Tongue (tissue), 2 donors: ENCODE measurements around the gene RNASEH2A. TPM values are rescaled to one million over a fixed set of nuclear protein-coding genes. Genes with fewer than 3 reads are reported as not detected.

ENCODE experiments used
- DNase-seq: peaks from one replicate; pipeline ENCODE4 v3.0.0-alpha.2; 2015
- total RNA-seq: library from RNA; depleted of rRNA; stranded (reverse); fragments of >200 nt; gene quantifications from one replicate; pipeline ENCODE4 v1.2.3, GENCODE V29; 2014

The RNASEH2A gene
- total RNA-seq, 1 donor from 2014 or later = 10.4 TPM

- no peak for DNase-seq
These were observed 23.0 kb upstream of the RNASEH2A start for GRCh38 chr19:12783291-12783848.

DNA sequence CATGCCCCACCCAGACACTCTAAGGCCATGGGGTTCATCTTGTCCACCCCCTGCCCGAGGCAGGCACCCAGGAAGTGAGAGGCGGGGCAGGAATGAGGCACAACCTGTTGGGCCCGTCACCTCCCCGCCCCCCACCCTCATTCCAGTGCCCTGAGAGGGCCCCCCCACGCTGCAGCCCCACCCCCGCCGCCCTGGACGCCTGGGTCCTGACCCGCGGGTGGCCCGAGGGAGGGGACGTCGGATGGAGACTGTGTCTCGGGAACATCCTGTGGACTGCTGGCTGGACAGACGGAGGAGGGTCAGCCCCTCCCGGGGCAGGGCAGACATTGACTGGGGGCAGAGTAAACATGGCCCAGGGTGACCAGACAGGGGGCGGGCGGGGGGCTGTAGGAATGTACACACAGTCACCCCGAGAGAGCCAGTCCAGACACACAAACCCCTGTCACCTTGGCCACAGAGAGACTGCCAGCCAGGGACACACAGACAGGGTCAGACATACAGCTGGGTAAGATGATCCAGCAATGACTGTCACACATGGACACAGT is 22.5 kb upstream of the RNASEH2A start:
- no peak for DNase-seq

DNA sequence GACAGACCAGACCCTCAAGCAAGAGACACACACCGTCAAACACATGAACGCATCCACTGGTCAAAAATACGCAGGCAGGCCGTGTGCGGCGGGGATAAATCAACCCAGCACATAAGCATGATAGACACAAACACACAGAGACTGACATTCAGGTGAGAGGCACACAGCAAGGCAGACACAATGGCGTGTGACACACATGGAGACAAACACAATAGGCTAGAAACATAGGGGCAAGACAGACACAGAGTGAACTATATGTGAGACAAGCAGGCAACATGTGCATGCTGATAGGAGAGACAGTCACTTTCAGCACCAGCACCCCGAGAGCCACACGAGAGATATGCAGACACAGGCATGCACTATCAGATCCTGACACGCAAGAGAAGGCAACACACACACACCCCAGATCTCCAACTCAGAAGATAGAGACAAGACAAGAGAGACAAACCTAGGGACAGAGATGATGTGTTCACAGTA is 22.0 kb upstream of the RNASEH2A start:
- DNase-seq = no peak

DNA sequence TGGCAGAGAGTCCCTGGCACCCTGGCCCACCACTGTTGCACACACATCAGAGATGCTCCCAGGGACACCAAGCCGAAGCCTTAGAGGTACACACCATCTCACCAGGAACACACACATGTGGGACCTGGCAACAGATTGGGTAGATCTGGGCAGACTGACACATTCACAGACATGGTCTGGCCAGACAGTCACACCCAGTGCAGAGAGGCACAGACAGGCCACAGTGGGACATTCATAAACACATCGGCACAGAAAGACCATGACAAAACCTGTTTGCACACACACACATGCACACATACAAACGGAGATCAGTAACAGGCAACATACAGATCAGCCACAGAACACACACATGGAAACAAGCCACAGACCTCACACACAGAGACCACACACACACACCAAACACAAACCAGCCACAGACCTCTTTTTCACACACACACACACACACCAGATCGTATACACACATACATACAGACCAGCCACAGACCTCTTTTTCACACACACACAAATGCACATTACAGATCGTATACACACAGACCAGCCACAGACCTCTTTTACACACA is 21.4 kb upstream of the RNASEH2A start:
- peak; percentile 53 for DNase-seq

- DNase-seq = no peak
These were observed 20.9 kb upstream of the RNASEH2A start for GRCh38 chr19:12785431-12786031.

DNA sequence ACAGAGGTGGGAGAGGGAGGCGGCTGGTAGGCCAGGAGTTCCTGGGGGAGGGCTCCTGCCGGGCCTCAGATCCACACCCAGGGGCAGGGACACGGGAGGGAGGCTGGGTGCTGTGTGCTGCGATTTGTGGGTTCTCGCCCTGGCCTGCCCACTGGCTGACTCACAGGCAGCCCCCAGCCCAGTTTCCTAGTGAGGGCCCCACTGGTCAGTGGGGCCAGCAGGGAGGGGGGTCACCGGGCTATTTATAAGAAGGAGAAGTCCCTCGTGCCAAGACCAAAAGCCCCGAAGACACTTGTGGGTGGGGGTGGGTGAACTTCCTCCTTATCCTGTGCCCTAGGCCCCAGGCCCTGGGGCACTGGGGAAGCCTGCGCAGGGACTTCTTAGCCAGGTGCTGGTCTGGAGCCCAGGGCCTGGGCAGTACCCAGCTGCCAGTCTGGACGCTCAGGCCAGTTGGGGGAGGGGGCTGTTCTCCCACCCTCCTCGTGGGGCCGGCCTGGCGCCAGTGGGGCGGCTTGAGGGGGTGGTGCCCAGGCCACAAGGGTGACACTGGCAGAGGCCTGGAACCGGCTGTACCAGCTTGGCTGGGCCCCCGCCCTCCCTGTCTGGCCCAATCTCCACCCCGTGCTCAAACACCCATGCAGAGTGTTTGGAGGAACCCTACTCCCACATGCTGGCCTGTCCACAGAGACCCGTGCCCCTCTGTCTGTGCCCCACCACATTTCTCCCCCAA is 20.1 kb upstream of the RNASEH2A start:
- no peak for DNase-seq

GRCh38 chr19:12786952-12787351 is 19.4 kb upstream of the RNASEH2A start:
- no peak for DNase-seq

DNA sequence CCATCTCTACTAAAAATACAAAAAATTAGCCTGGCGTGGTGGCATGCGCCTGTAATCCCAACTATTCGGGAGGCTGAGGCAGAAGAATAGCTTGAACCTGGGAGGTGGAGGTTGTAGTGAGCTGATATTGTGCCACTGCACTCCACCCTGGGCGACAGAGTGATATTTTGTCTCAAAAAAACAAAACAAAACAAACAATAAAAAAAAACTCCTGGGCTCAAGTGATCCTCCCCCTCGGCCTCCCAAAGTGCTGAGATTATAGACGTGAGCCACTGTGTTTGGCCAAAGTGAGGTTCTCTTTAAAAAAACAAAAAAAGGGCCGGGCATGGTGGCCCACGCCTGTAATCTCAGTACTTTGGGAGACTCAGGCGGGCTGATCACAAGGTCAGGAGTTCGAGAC is 18.9 kb upstream of the RNASEH2A start:
- no peak for DNase-seq

GRCh38 chr19:12788042-12788681 is 18.2 kb upstream of the RNASEH2A start:
- DNase-seq = peak; percentile 81

DNA sequence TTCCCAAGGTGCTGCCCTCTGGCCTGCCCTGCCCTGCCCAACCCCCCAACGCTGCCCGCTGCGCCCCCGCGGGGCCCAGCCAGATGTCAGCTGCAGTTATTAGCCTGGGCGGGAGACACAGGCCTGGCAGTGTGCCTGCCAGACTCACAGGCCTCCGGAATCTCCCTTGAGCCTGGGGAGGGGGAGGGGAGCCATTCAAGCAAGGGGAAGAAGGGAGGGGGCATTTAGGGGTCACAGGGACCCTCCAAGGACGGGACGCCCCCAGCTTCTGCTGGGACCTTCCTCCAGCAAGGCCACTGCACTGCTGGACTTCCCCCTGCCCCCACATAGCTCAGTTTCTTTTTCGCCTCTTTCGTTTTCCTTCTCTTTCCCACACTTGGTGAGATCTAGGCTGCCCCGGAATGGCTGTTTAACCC is 17.7 kb upstream of the RNASEH2A start:
- peak; percentile 95 for DNase-seq

DNA sequence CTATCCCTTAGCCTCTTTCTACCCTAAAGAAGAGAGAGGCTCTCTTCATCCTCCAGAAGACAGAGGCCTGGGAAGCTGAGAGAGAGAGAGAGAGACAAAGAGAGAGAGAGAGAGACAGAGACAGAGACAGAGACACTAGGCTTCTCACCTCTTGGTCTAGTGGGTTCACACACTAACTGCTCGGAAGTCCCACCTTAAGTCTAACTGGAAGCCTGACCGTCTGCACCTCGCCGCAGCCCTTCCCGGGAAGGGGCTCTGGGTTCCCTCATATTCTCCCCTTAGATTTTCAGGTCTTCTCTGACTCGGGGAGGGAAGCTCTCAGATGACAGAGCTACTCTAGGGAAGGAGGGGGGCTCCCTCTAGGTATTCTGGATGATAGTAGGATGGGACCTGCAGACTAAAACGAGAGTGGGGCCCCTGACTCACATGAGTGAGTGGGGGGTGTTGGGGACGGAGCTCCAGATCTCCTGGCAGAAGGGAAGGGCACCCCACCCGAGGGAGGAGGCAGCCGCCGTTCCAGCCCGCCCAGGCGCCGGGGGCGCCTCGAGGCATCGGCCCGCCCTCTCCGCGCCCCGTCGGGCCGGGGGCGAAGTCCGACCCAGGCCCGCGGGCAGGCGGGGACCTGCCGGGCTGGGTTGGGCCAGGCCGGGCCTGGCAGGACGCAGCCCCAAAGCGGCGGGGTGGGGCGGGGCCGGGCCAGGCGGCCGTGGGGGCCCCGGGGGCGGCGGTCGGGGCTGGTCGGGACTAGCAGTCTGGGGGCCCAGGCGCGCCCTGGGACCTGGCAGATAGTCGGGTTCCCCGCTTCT is 17.1 kb upstream of the RNASEH2A start:
- peak; percentile 61 for DNase-seq

DNA sequence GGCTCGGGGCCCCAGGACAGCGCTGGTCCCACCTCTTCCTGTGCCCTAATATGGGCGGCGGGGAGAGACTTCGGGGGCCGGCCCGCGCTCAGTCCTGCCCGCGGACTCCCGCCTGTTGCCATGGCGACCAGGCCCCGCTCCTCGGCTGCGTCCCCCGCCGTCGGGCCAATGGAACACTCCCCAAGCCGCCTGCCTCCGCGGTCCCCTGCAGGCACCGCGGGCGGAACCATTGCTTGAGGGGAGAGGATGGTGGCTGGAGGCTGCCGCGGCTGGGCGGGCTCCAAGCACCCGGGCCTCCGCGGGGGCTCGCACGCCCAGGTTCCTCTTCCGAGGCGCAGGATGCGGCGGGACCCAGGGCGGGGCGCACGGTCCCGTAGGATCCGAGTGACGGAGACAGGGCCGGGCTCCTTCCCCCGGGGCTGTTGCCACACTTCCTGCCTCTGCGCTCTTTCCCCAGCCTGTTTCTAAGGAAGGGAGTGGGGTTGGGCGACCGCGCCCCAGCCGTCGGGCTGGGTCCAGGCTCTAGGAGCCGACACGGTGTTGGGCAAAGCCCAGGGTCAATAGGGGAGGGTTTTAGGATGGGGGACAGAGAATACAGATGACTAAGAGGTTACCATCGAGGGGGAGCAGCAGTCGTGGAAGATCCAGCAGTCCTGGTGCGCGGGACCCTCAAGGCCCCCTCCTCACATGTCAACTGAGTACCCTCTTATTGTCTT is 16.3 kb upstream of the RNASEH2A start:
- peak; percentile 98 for DNase-seq

- DNase-seq = no peak
These were observed 15.6 kb upstream of the RNASEH2A start for GRCh38 chr19:12790628-12791344.

- DNase-seq = peak; percentile 98
These were observed 14.9 kb upstream of the RNASEH2A start, which contains the start of gene JUNB for GRCh38 chr19:12791345-12792050. Gene JUNB (plus strand): TSS chr19:12791486. CDS start chr19:12791772, 286 bp downstream.

GRCh38 chr19:12792051-12792852 is 14.1 kb upstream of the RNASEH2A start:
- peak; percentile 73 for DNase-seq

DNA sequence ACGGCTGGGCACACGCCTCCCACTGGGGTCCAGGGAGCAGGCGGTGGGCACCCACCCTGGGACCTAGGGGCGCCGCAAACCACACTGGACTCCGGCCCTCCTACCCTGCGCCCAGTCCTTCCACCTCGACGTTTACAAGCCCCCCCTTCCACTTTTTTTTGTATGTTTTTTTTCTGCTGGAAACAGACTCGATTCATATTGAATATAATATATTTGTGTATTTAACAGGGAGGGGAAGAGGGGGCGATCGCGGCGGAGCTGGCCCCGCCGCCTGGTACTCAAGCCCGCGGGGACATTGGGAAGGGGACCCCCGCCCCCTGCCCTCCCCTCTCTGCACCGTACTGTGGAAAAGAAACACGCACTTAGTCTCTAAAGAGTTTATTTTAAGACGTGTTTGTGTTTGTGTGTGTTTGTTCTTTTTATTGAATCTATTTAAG is 13.5 kb upstream of the RNASEH2A start:
- no peak for DNase-seq

DNA sequence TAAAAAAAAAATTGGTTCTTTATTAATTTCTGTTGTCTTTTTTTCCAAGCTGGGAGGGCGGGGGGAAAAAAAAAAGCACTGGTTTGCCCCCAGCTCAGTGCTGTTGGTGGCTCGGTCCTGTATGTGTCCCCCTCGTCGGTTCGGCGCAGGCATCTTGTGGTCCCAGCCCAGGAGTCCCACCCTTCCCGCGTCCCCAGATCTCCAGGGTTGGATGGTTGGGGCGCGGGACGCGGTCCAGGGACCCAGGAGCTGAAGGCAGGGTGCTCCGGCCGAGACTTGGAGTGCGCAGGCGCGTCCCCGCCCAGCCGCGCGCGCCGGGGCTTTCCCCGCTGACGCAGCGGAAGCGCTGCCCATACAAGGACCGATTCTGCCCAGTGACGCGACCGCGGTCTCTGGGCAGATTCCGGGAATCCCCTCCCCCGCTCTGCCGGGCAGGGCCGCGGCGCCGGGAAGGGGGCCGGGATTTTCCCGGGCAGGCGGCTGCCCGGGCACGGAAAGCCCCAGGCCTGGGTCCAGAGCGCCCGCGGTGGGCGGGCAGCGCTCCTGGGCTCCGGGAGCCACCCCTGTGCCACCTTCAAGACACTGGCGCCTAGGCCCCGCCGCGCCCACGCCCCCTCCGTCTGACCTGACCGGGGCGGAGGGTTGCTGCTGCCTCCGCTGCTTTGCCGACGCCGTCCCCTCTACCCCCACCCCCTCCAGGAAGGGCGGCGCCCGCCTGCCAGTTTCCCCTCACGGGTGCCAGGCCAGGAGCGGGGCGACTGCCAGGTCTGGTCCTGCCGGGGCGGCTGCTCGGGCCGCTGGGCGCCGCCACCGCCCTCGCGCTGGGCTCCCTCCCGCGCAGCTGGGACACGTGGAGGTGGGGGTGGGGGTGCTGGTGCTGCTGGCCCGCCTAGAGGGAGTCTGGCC is 12.8 kb upstream of the RNASEH2A start:
- peak; percentile 97 for DNase-seq
